ENCODE measurements around the gene FAIM. TPM values are rescaled to one million over a fixed set of nuclear protein-coding genes. Genes with fewer than 3 reads are reported as not detected.
"Not testable (repeated sequence)": the region's sequence is repeated elsewhere in the genome, so short reads cannot be mapped to it uniquely, and the experiment has no call there.

FAIM gene
- total and polyA plus RNA-seq, 2 donors (not counting 3 experiments of a cell fraction or from before 2014, with no cell fraction given) = 2.3 to 11.9 TPM

GRCh38 chr3:138594935-138595610 is 13.5 kb upstream of the FAIM start:
- Histone ChIP-seq H3K4me2 (ENCODE audit: insufficient read depth, low read length) (peak overlapping the region; percentile 46), H3K4me1 (ENCODE audit: control insufficient read depth, extremely low read depth, insufficient read depth, low read length) (no peaks in the 10 kb centered on the region), H4K20me1 (replicated peaks; ENCODE audit: control insufficient read depth, extremely low read depth, insufficient read depth, low read length) (no peaks in the 10 kb centered on the region), H3K79me2 (ENCODE audit: control insufficient read depth, insufficient read depth, low read length) (no peaks in the 10 kb centered on the region), H3K36me3 (ENCODE audit: control insufficient read depth in 2 of 2, extremely low read depth in 1 of 2, insufficient read depth in 2 of 2, low read length in 2 of 2) (no peaks in the 10 kb centered on the region), H3K4me3 (replicated peaks in 1 of 3; ENCODE audit: insufficient read depth in 1 of 3, low read depth in 1 of 3, low read length in 3 of 3) (no peak overlapping the region), H3K27me3 (ENCODE audit: control insufficient read depth in 2 of 2, insufficient read depth in 2 of 2, low read length in 2 of 2) (no peaks in the 10 kb centered on the region), H3K9me1 (replicated peaks; ENCODE audit: control insufficient read depth, extremely low read depth, insufficient read depth, low read length) (no peaks in the 10 kb centered on the region), H3K27ac (ENCODE audit: insufficient read depth, low read depth, low read length) (no peak overlapping the region), H3K9ac (replicated peaks; ENCODE audit: extremely low read depth, insufficient read depth, low read length) (no peak overlapping the region), H2AFZ (ENCODE audit: low read depth, low read length) (peak overlapping the region; percentile 6), H3K9me3 (replicated peaks; ENCODE audit: control insufficient read depth, insufficient read depth, low read length) (no peaks in the 10 kb centered on the region)
- BruUV-seq (replicated peaks) = no TSS peak
- intact Hi-C loops (cut with micrococcal nuclease) = loop anchor here (1.0 to 10.0 kb wide), 11 partner anchors 13 to 734 kb away; partner anchors contain the start of genes FAIM and PIK3CB
- FAIRE-seq (no peak), DNase-seq (ENCODE audit: low read depth, low spot score) (no peak)
- ChIA-PET CTCF (interaction anchor here (0.7 to 8.0 kb wide), 33 partner anchors 10 to 734 kb away, joined by 3 to 182 read pairs (median 5); no protein-coding TSS in a partner anchor), POLR2A (interaction anchor here (0.6 to 2.2 kb wide), 2 partner anchors 321 to 326 kb away, joined by 3 to 11 read pairs; no protein-coding TSS in a partner anchor)
- TF ChIP-seq MAX (IDR thresholded peaks at IDR 0.05; ENCODE audit: insufficient read depth, insufficient read length) = no peak
- TF ChIP-seq MYC (IDR thresholded peaks at IDR 0.05; ENCODE audit: low read depth, low read length) = no peak
- dilution Hi-C loops (cut with MboI; ENCODE audit: extremely low pct_ligation_motif_present, low sequenced_read_pairs) = no loop called here

- BruUV-seq (replicated peaks); H3K36me3 ChIP-seq (ENCODE audit: control insufficient read depth in 2 of 2, extremely low read depth in 1 of 2, insufficient read depth in 2 of 2, low read length in 2 of 2); H2AFZ ChIP-seq (ENCODE audit: low read depth, low read length); H3K4me1 ChIP-seq (ENCODE audit: control insufficient read depth, extremely low read depth, insufficient read depth, low read length); H3K9ac ChIP-seq (replicated peaks; ENCODE audit: extremely low read depth, insufficient read depth, low read length); FAIRE-seq; H3K4me2 ChIP-seq (ENCODE audit: insufficient read depth, low read length); H3K27ac ChIP-seq (ENCODE audit: insufficient read depth, low read depth, low read length); DNase-seq (ENCODE audit: low read depth, low spot score); H3K4me3 ChIP-seq (replicated peaks in 1 of 3; ENCODE audit: insufficient read depth in 1 of 3, low read depth in 1 of 3, low read length in 3 of 3); H3K9me3 ChIP-seq (replicated peaks; ENCODE audit: control insufficient read depth, insufficient read depth, low read length); H3K9me1 ChIP-seq (replicated peaks; ENCODE audit: control insufficient read depth, extremely low read depth, insufficient read depth, low read length); H3K79me2 ChIP-seq (ENCODE audit: control insufficient read depth, insufficient read depth, low read length); POLR2A ChIA-PET; H3K27me3 ChIP-seq (ENCODE audit: control insufficient read depth in 2 of 2, insufficient read depth in 2 of 2, low read length in 2 of 2); dilution Hi-C loops (cut with MboI; ENCODE audit: extremely low pct_ligation_motif_present, low sequenced_read_pairs); H4K20me1 ChIP-seq (replicated peaks; ENCODE audit: control insufficient read depth, extremely low read depth, insufficient read depth, low read length): not testable (repeated sequence)
- CTCF ChIA-PET = interaction anchor here (4.3 to 8.0 kb wide), 3 partner anchors 318 to 326 kb away, joined by 30 to 173 read pairs (median 43); no protein-coding TSS in a partner anchor
- intact Hi-C loops (cut with micrococcal nuclease) = loop anchor here (10.0 kb wide), 1 partner anchor 263 kb away; no protein-coding TSS in a partner anchor
These were observed 11.2 kb upstream of the FAIM start for GRCh38 chr3:138597186-138597976.

Measured in endothelial cell of umbilical vein (primary cell).